ENCODE measurements around the gene UBE2O.

UBE2O gene

DNA sequence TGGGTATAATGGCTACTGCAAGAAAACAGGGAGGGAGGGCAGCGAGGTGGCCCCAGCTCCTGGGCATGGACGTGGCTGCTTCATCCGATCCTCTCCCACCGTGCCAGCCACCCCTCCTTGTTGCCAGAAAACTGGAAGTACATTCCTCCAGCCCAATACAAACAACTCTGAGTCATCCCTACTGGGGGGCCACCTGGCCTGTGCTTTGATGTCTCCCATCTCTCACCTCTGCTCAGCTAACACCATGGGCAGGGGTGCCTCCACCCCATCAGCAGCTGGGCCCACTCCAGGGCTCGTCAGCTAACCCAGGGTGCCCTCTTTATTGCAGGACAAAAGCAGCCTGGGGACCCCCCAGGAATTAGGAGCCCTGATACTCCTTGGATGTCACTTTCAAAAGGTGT is 46.3 kb upstream of the UBE2O start:
- Histone ChIP-seq H2BK15ac (replicated peaks; ENCODE audit: low read depth) (no peak overlapping the region), H3K79me1 (ENCODE audit: low read length) (peaks cover 7% of the 10 kb centered on the region), H3K23ac (ENCODE audit: low read length) (no peak overlapping the region), H3K56ac (ENCODE audit: low read length) (peak overlapping the region; percentile 10), H2BK5ac (ENCODE audit: low read length) (no peak overlapping the region), H3K9ac (ENCODE audit: low read length) (peak overlapping the region; percentile 30), H3K79me2 (ENCODE audit: control insufficient read depth, insufficient read depth, low read length) (peaks cover 2% of the 10 kb centered on the region), H3K27me3 (ENCODE audit: insufficient read depth, low read length, poor library complexity) (no peaks in the 10 kb centered on the region), H3K4me2 (ENCODE audit: low read length) (no peak overlapping the region), H3K4me3 (ENCODE audit: low read length) (no peak overlapping the region), H2AK5ac (ENCODE audit: low read length) (no peak overlapping the region), H3K4ac (ENCODE audit: low read depth, low read length) (no peak overlapping the region), H2BK120ac (ENCODE audit: low read depth, low read length) (no peak overlapping the region), H3K18ac (ENCODE audit: low read length) (no peak overlapping the region), H3K27ac (ENCODE audit: low read depth, low read length) (no peak overlapping the region), H3K4me1 (ENCODE audit: control insufficient read depth, low read depth, low read length) (peaks cover 19% of the 10 kb centered on the region), H3K36me3 (ENCODE audit: control insufficient read depth, insufficient read depth, low read length) (no peaks in the 10 kb centered on the region), H4K5ac (ENCODE audit: low read length) (no peak overlapping the region), H4K8ac (ENCODE audit: low read depth, low read length) (no peak overlapping the region)
- WGBS (ENCODE audit: extremely low coverage, insufficient coverage, low lambda C conversion rate): no CpG with 5 or more reads among the region's 5 CpGs
- peak; percentile 34 for DNase-seq

DNA sequence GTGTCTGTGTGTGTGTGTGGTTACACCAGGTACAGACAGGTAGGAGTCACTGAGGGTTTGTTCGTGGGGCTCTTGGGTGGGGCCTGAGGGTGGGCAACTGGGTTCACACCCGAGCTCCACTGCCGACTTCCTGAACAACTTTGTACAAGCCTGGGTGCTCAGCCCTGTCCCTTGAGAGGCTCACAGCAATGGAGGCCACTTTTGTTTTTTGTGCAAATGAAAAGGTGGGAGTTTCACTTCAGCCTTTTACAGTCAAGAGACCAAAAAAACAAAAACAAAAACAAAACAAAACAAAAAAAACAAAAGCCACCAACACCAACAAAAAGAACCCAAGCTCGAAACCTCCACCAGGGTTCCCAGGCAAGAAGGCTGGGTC is 45.9 kb upstream of the UBE2O start:
- Histone ChIP-seq H3K79me1 (ENCODE audit: low read length) (peaks cover 7% of the 10 kb centered on the region), H3K27me3 (ENCODE audit: insufficient read depth, low read length, poor library complexity) (no peaks in the 10 kb centered on the region), H2BK120ac (ENCODE audit: low read depth, low read length) (no peak overlapping the region), H3K4me3 (ENCODE audit: low read length) (no peak overlapping the region), H3K4me2 (ENCODE audit: low read length) (no peak overlapping the region), H3K79me2 (ENCODE audit: control insufficient read depth, insufficient read depth, low read length) (peaks cover 2% of the 10 kb centered on the region), H2BK5ac (ENCODE audit: low read length) (no peak overlapping the region), H4K8ac (ENCODE audit: low read depth, low read length) (no peak overlapping the region), H3K27ac (ENCODE audit: low read depth, low read length) (no peak overlapping the region), H3K18ac (ENCODE audit: low read length) (no peak overlapping the region), H3K9ac (ENCODE audit: low read length) (no peak overlapping the region), H3K36me3 (ENCODE audit: control insufficient read depth, insufficient read depth, low read length) (no peaks in the 10 kb centered on the region), H3K4me1 (ENCODE audit: control insufficient read depth, low read depth, low read length) (peaks cover 19% of the 10 kb centered on the region), H2AK5ac (ENCODE audit: low read length) (no peak overlapping the region), H3K56ac (ENCODE audit: low read length) (peak overlapping the region; percentile 10), H3K4ac (ENCODE audit: low read depth, low read length) (no peak overlapping the region), H3K23ac (ENCODE audit: low read length) (no peak overlapping the region), H4K5ac (ENCODE audit: low read length) (no peak overlapping the region), H2BK15ac (replicated peaks; ENCODE audit: low read depth) (no peak overlapping the region)
- no peak for DNase-seq
- WGBS (ENCODE audit: extremely low coverage, insufficient coverage, low lambda C conversion rate): no CpG with 5 or more reads among the region's 4 CpGs

- Histone ChIP-seq H3K18ac (ENCODE audit: low read length) (no peak overlapping the region), H2BK120ac (ENCODE audit: low read depth, low read length) (no peak overlapping the region), H3K79me1 (ENCODE audit: low read length) (peaks cover 7% of the 10 kb centered on the region), H3K4ac (ENCODE audit: low read depth, low read length) (no peak overlapping the region), H4K8ac (ENCODE audit: low read depth, low read length) (no peak overlapping the region), H3K27ac (ENCODE audit: low read depth, low read length) (peak overlapping the region; percentile 9), H3K23ac (ENCODE audit: low read length) (no peak overlapping the region), H3K4me3 (ENCODE audit: low read length) (no peak overlapping the region), H2AK5ac (ENCODE audit: low read length) (no peak overlapping the region), H2BK5ac (ENCODE audit: low read length) (no peak overlapping the region), H3K9ac (ENCODE audit: low read length) (peak overlapping the region; percentile 38), H3K4me1 (ENCODE audit: control insufficient read depth, low read depth, low read length) (peaks cover 22% of the 10 kb centered on the region), H3K36me3 (ENCODE audit: control insufficient read depth, insufficient read depth, low read length) (no peaks in the 10 kb centered on the region), H3K56ac (ENCODE audit: low read length) (peak overlapping the region; percentile 67), H2BK15ac (replicated peaks; ENCODE audit: low read depth) (no peak overlapping the region), H4K5ac (ENCODE audit: low read length) (no peak overlapping the region), H3K27me3 (ENCODE audit: insufficient read depth, low read length, poor library complexity) (no peaks in the 10 kb centered on the region), H3K4me2 (ENCODE audit: low read length) (no peak overlapping the region), H3K79me2 (ENCODE audit: control insufficient read depth, insufficient read depth, low read length) (peaks cover 2% of the 10 kb centered on the region)
- peak; percentile 77 for DNase-seq
- WGBS (ENCODE audit: extremely low coverage, insufficient coverage, low lambda C conversion rate): no CpG with 5 or more reads among the region's 31 CpGs
Measured at GRCh38 chr17:76497979-76498875, 45.3 kb upstream of the UBE2O start.

DNA sequence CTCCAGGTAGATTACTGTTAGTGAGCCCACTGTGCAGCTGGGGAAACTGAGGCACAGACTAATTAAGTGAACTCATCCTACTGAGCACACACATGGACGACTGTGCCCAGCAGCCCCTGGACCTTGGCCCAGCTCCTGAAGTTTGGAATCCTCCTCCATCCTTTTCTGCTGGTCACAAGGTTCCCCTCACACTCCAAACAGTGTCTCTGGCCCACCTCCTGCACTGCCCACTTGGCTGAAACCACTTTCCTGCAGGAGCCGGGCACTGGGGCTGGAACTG is 44.7 kb upstream of the UBE2O start:
- Histone ChIP-seq H3K23ac (ENCODE audit: low read length) (no peak overlapping the region), H2BK5ac (ENCODE audit: low read length) (no peak overlapping the region), H3K36me3 (ENCODE audit: control insufficient read depth, insufficient read depth, low read length) (no peaks in the 10 kb centered on the region), H3K27ac (ENCODE audit: low read depth, low read length) (no peak overlapping the region), H3K18ac (ENCODE audit: low read length) (no peak overlapping the region), H3K27me3 (ENCODE audit: insufficient read depth, low read length, poor library complexity) (no peaks in the 10 kb centered on the region), H3K4me1 (ENCODE audit: control insufficient read depth, low read depth, low read length) (peaks cover 24% of the 10 kb centered on the region), H2BK15ac (replicated peaks; ENCODE audit: low read depth) (no peak overlapping the region), H2AK5ac (ENCODE audit: low read length) (no peak overlapping the region), H3K4me2 (ENCODE audit: low read length) (no peak overlapping the region), H3K4me3 (ENCODE audit: low read length) (no peak overlapping the region), H4K5ac (ENCODE audit: low read length) (no peak overlapping the region), H3K56ac (ENCODE audit: low read length) (no peak overlapping the region), H3K79me1 (ENCODE audit: low read length) (peaks cover 7% of the 10 kb centered on the region), H4K8ac (ENCODE audit: low read depth, low read length) (no peak overlapping the region), H3K79me2 (ENCODE audit: control insufficient read depth, insufficient read depth, low read length) (peaks cover 2% of the 10 kb centered on the region), H2BK120ac (ENCODE audit: low read depth, low read length) (no peak overlapping the region), H3K4ac (ENCODE audit: low read depth, low read length) (no peak overlapping the region), H3K9ac (ENCODE audit: low read length) (no peak overlapping the region)
- WGBS (ENCODE audit: extremely low coverage, insufficient coverage, low lambda C conversion rate): no CpG with 5 or more reads among the region's 2 CpGs
- DNase-seq: no peak

DNA sequence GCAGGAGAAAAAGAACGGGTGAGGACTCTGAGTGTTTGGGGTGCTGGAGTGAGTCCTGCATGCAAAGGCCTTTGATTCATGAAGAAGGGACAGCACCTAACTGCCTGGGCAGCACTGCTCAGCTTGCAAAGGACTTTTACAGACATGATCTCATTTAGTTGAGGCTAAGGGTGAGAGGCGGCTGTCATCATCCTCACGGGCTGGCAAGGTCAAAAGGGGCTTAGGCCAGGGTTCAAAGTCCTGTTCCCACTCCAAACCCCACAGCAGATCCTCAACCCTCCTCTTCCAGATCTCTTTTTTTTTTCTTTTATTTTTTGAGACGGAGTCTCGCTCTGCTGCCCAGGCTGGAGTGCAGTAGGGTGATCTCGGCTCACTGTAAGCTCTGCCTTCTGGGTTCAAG is 43.5 kb upstream of the UBE2O start:
- H3K4me3 ChIP-seq (ENCODE audit: low read length): no peak overlapping the region
- no peaks in the 10 kb centered on the region for H3K27me3 ChIP-seq (ENCODE audit: insufficient read depth, low read length, poor library complexity)
- H2BK5ac ChIP-seq (ENCODE audit: low read length): no peak overlapping the region
- no peak overlapping the region for H3K18ac ChIP-seq (ENCODE audit: low read length)
- H3K79me1 ChIP-seq (ENCODE audit: low read length): peaks cover 7% of the 10 kb centered on the region
- no peak overlapping the region for H4K8ac ChIP-seq (ENCODE audit: low read depth, low read length)
- H3K79me2 ChIP-seq (ENCODE audit: control insufficient read depth, insufficient read depth, low read length): peaks cover 2% of the 10 kb centered on the region
- H3K4me1 ChIP-seq (ENCODE audit: control insufficient read depth, low read depth, low read length): peaks cover 20% of the 10 kb centered on the region
- H3K56ac ChIP-seq (ENCODE audit: low read length): no peak overlapping the region
- no peak overlapping the region for H3K4ac ChIP-seq (ENCODE audit: low read depth, low read length)
- DNase-seq: no peak
- no peak overlapping the region for H3K23ac ChIP-seq (ENCODE audit: low read length)
- no peak overlapping the region for H2BK120ac ChIP-seq (ENCODE audit: low read depth, low read length)
- H3K4me2 ChIP-seq (ENCODE audit: low read length): no peak overlapping the region
- WGBS (ENCODE audit: extremely low coverage, insufficient coverage, low lambda C conversion rate): no CpG with 5 or more reads among the region's 6 CpGs
- H4K5ac ChIP-seq (ENCODE audit: low read length): no peak overlapping the region
- no peak overlapping the region for H3K27ac ChIP-seq (ENCODE audit: low read depth, low read length)
- H3K9ac ChIP-seq (ENCODE audit: low read length): no peak overlapping the region
- H2BK15ac ChIP-seq (replicated peaks; ENCODE audit: low read depth): no peak overlapping the region
- no peak overlapping the region for H2AK5ac ChIP-seq (ENCODE audit: low read length)
- H3K36me3 ChIP-seq (ENCODE audit: control insufficient read depth, insufficient read depth, low read length): no peaks in the 10 kb centered on the region
